Umbilical cord (tissue), 2 donors: ENCODE results near the gene AMPD2. TPM values are rescaled to one million over a fixed set of nuclear protein-coding genes. Genes with fewer than 3 reads are reported as not detected.

Source experiments
- DNase-seq: peaks from one replicate; pipeline ENCODE4 v3.0.0-alpha.2; 2015; ENCODE audit warnings: low spot score
- total RNA-seq: library from RNA; depleted of rRNA; stranded (reverse); fragments of >200 nt; gene quantifications from one replicate; pipeline ENCODE4 v1.2.3, GENCODE V29; 2014; ENCODE audit warnings: low replicate concordance; ENCODE audit not compliant: insufficient read depth

The AMPD2 gene
- total RNA-seq, 1 donor from 2014 or later, result 76.8 TPM

DNA sequence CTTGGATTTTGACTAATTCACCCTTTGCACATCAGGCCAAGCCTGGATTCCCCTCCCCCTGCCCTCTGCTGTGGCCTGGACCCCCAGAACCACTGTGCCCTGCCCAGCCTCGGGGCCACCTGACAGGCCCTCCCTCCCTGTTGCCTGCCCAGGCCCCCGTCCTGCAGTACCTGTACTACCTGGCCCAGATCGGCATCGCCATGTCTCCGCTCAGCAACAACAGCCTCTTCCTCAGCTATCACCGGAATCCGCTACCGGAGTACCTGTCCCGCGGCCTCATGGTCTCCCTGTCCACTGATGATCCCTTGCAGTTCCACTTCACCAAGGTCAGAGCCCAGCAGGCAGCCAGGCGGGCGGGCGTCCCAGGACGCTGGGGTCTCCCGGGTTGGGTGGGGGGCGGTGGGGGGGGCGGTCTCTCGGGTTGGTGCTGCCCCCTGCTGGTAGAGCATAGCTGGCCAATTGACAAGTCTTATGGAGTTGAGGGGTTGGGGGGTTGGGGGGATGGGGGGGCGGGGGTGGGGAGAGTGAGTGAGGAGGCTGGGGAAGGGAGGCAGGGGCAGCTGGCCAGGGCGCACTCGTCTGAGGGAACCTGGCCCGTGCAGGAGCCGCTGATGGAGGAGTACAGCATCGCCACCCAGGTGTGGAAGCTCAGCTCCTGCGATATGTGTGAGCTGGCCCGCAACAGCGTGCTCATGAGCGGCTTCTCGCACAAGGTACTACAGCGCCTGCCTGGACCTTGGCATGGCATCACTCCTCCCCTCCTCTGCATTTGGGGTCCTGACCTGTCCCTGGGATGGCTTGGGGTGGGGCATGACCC is 10.7 kb downstream of the AMPD2 start:
- DNase-seq, result no peak

DNA sequence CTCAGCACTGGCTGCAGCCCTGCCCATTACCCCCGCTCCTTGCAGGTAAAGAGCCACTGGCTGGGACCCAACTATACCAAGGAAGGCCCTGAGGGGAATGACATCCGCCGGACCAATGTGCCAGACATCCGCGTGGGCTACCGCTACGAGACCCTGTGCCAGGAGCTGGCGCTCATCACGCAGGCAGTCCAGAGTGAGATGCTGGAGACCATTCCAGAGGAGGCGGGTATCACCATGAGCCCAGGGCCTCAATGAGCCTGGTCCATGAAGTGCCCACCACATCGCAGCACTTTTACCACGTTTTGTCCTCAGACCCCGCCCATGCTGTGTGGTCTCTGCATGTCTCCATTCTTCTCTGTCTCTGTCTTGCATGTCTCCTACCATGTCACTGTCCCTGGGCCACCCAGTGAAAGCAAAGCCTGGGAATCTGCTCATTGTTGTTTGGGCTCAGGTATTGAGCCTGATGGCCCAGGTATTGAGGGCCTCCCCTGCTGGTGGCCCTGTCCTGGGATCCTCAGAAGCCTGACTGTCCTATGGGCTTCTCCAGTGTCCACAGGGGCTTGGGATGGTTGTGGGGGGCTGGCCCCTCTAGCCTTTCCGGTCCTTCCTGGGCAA is 11.4 kb downstream of the AMPD2 start:
- DNase-seq, result no peak

- DNase-seq, result no peak
Measured at GRCh38 chr1:109631513-109632505, 12.2 kb downstream of the AMPD2 start.

DNA sequence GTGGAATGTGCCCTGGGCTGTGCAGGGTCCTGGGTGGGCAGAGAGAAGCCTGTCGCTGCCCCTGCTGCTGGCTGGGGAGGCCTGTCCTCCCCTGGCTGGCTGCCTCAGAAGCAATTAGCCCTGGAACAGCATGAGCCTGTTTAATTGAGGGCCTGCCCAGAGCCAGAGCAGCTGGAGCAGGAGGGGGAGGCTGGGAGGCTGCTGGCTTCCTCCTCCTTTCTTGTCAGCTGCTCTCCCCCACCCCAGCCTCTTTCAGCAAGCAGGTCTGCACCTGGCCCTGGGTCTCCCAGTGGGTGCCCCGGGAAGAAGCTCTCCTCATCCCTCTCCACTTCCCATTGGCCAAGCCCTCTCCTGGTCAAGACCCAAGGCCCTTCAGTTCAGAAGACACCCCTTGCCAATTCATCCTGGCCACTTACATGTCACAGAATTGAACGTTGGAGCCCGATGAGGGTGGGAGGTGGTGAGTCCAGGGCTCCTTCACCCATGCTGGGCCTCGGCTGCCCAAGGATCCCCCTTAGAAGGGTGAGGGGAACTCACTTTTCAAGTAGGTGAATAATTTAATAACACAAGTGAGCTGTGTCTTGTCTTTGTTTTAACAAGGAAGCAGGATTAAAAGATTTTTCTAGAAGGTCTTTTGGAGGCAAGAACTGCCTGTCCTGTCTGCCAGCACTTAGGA is 13.2 kb downstream of the AMPD2 start:
- no peak for DNase-seq

DNA sequence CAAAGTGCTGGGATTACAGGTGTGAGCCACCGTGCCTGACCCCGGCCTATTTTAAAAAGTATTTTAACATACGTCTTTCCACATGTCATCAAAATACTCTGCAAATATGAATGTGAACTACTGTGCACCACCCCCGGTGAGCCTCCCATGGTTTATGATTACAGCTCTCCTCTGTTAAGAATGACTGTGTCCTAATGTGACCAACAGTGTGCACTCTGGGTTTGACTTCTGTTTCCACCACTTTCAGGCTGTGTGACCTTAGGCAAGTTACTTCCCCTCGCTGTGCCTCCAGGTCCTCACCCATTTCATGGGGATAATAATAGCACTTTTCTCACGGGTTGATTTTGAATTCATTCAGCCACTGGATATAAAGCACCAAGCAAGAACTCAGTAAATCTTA is 14.7 kb downstream of the AMPD2 start:
- no peak for DNase-seq

- no peak for DNase-seq
Measured at GRCh38 chr1:109634771-109635750, 15.4 kb downstream of the AMPD2 start.

GRCh38 chr1:109635862-109636200 is 16.2 kb downstream of the AMPD2 start:
- no peak for DNase-seq

DNA sequence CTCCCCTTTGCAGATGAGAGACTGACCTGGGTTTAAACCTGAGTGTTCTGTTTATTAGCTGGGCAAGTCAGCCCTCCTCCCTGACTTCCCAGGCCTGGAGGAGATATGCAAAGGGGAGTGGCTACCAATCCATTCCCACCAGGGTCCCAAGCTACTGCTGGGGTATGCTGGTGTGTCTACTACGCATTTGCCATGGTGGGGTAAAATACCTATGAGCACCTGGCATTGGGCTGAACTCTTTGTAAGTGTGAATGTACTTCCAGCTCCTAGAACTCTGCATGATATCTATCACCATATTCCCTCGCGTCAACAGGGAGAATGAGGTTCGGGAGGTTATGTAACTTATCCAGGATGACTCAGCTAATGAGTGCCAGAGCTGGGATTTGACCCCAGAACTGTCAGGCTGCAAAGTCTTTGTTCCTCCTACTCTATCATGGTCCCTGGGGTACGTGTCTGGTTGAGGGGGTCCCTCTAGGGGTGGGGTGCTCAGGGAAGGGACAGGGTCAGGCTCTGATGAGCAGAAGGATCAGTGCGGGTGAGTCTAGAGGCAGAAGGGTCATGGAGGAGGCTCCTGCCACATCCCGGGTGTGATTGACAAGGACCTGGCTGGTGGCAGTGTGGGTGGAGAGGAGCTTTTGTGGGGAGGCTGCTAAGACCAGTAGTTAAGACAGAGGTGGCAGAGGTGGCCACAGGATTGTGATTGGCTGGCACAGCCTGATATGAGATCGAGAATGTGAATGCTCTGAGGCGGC is 16.7 kb downstream of the AMPD2 start:
- peak; percentile 67 for DNase-seq

- no peak for DNase-seq
Measured at GRCh38 chr1:109637446-109637845, 17.8 kb downstream of the AMPD2 start.

- no peak for DNase-seq
Measured at GRCh38 chr1:109639063-109639840, 19.6 kb downstream of the AMPD2 start.

DNA sequence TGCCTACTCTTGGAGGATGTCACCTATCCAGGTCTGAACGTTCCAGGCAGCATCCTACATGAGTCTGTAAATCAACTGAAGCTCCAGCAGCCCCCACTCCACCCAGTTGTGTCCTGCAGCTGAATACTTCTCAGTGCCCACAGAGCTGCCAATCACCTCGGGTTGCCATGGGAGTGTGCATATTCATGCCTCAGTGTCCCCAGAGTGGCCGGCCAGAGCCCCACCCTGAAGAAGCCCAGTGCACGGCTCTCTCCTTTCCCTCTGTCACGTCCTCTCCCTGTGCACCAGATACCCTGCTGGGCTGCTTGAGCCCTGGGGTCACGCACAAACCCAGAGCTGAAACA is 20.2 kb downstream of the AMPD2 start:
- DNase-seq, result no peak

DNA sequence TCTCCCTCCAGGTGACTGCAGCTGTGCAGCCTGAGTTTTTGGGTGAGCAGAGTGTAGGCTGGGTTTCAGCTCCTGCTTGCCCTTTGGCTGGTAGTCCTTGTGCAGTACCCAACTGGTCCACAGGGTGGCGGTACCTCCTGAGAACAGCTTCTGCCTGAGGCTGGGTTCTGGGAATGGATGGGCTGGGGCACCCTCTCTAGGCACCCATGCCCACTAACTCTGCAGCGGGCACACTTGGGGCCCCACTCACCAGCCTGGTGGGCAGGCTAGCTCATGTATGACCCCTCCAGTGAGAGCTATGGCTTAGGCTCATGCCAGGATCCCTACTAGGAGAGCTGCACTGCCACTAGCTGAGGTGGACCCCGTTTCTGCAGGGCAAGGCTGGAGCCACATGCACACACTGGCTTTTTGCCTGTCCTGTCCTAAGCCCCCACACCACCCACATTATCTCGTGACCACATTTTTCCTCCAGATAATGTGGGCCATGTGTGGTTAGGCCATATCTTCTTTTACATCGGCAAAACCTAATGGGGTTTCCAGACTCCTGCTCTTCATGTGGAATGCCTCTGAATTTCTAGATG is 20.7 kb downstream of the AMPD2 start:
- peak; percentile 53 for DNase-seq

DNA sequence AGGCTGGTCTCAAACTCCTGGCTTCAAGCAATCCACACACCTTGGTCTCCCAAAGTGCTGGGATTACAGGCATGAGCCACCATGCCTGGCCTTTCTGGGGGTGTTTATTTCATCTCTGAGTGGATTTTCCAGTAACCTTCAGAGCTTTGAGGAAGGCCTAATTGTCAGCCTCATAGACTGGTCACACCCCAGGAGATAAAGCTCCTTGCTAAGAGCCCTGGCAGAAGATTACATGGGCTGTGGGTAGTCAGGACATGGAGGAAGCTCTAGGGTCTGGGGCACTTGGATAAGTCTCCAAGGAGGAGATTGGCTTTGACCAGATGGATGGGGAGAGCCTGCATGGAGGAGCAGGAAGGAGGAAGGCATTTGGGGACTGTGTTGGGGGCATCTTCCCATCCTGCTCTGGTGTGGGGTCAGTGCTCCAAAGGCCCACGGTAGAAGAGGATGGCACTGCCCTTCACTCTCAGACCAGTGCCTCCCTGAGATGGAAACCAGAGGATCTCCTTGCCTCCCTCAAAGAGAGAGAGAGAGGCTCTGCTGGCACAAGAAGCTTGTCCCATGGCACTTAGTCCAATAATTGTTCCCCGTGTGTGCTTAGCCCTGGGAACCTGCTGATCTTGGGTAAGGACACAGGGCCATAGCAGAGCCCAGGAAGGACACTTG is 21.6 kb downstream of the AMPD2 start:
- no peak for DNase-seq

- DNase-seq, result no peak
Measured at GRCh38 chr1:109641861-109642260, 22.2 kb downstream of the AMPD2 start.

DNA sequence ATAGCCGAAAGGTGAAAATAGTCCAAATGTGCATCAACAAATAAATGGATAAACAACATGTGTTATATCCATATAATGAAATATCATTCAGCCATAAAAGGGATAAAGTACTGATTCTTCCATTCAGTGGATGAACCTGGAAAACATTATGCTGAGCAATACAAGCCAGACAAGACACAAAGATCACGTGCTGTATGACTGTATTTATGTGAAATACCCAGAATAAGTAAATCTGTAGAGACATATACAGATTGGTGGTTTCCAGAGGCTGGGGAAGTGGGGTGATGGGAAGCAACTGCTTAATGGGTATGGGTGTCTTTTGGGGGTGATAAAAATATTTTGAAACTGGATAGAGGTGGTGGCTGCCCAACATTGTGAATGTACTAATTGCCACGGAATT is 23.0 kb downstream of the AMPD2 start:
- DNase-seq, result no peak

GRCh38 chr1:109643385-109644230 is 24.0 kb downstream of the AMPD2 start:
- DNase-seq, result peak; percentile 73

- DNase-seq, result no peak
Measured at GRCh38 chr1:109644670-109645069, 25.0 kb downstream of the AMPD2 start.
